HG02973 (cell line): ENCODE results near the gene CALHM4.

Experiments
- ATAC-seq: cut with Tn5 transposase; IDR thresholded peaks from one replicate; pipeline ENCODE4 v1.9.1; 2021; ENCODE audit warnings: moderate library complexity; ENCODE audit not compliant: unreplicated experiment

Gene CALHM4

GRCh38 chr6:116536216-116536621 lies 17.3 kb upstream of the CALHM4 start:
- ATAC-seq: peak; percentile 53

- no peak for ATAC-seq
Observed at GRCh38 chr6:116542426-116542825, 11.1 kb upstream of the CALHM4 start.

- no peak for ATAC-seq
Observed at GRCh38 chr6:116543149-116543548, 10.4 kb upstream of the CALHM4 start.

- ATAC-seq: no peak
Observed at GRCh38 chr6:116545651-116546050, 7.9 kb upstream of the CALHM4 start, which contains the start of gene TRAPPC3L. Gene TRAPPC3L (minus strand): TSS chr6:116545684. CDS start chr6:116545514, 170 bp downstream.

GRCh38 chr6:116547358-116547757 lies 6.2 kb upstream of the CALHM4 start:
- ATAC-seq: no peak

GRCh38 chr6:116550796-116551195 lies 2.8 kb upstream of the CALHM4 start:
- no peak for ATAC-seq

GRCh38 chr6:116556065-116556464 lies 2.5 kb downstream of the CALHM4 start:
- ATAC-seq: no peak

- ATAC-seq: no peak
Observed at GRCh38 chr6:116556814-116557415, 3.4 kb downstream of the CALHM4 start.

- ATAC-seq: no peak
Observed at GRCh38 chr6:116557893-116558292, 4.3 kb downstream of the CALHM4 start.

GRCh38 chr6:116560130-116560529 lies 6.6 kb downstream of the CALHM4 start:
- no peak for ATAC-seq

GRCh38 chr6:116561377-116562018 lies 7.9 kb downstream of the CALHM4 start:
- peak; percentile 73 for ATAC-seq

GRCh38 chr6:116562019-116562403 lies 8.5 kb downstream of the CALHM4 start:
- ATAC-seq: no peak

GRCh38 chr6:116562614-116563013 lies 9.1 kb downstream of the CALHM4 start:
- ATAC-seq: no peak

- no peak for ATAC-seq
Observed at GRCh38 chr6:116563830-116564229, 10.3 kb downstream of the CALHM4 start.

- no peak for ATAC-seq
Observed at GRCh38 chr6:116564311-116564710, 10.8 kb downstream of the CALHM4 start.

GRCh38 chr6:116564921-116565872 lies 11.6 kb downstream of the CALHM4 start:
- no peak for ATAC-seq

GRCh38 chr6:116568111-116568510 lies 14.6 kb downstream of the CALHM4 start:
- ATAC-seq: no peak

- no peak for ATAC-seq
Observed at GRCh38 chr6:116568821-116569755, 15.5 kb downstream of the CALHM4 start.

GRCh38 chr6:116570856-116571682 lies 17.5 kb downstream of the CALHM4 start, which contains the start of gene RWDD1:
Gene RWDD1 (plus strand): TSS chr6:116571504. CDS start chr6:116571583, 79 bp downstream.
- peak; percentile 91 for ATAC-seq

- no peak for ATAC-seq
Observed at GRCh38 chr6:116571683-116572000, 18.1 kb downstream of the CALHM4 start.
